K562 (cell line): ENCODE measurements around the gene LMF2. TPM values are rescaled to one million over a fixed set of nuclear protein-coding genes. Genes with fewer than 3 reads are reported as not detected.
A peak's percentile ranks its signal among the peaks of the same experiment; 100 is the strongest.

ENCODE experiments used
- CHD4 ChIP-seq: fragments of 200-600 bp; sonication (generic); IDR thresholded peaks from 3 replicates; pipeline ENCODE4 v1.6.1; 2012; ENCODE audit warnings: low read depth, mild to moderate bottlenecking, mixed read lengths, low read length, inconsistent platforms; ENCODE audit not compliant: insufficient read depth, insufficient replicate concordance, poor library complexity, severe bottlenecking
- CTCFL ChIP-seq: IDR thresholded peaks from 2 replicates; pipeline ENCODE4 v1.6.1; 2011; ENCODE audit warnings: borderline replicate concordance, low read depth, mild to moderate bottlenecking, moderate library complexity, low read length; ENCODE audit not compliant: insufficient read depth, poor library complexity, severe bottlenecking
- HDAC1 ChIP-seq, 2 experiments: fragments of 450-650 bp; IDR thresholded peaks; 2 replicates each; pipeline ENCODE4 v1.6.1; 2016 to 2017; ENCODE audit warnings: inconsistent platforms in 1 of 2, mild to moderate bottlenecking in 1 of 2, moderate library complexity in 1 of 2
- JUN ChIP-seq, 2 experiments: sonication (generic) in 1 of 2; formaldehyde crosslinking in 1 of 2; IDR thresholded peaks; 2 replicates each; pipeline versions ENCODE4 v1.6.1 to v1.8.0; 2012 to 2022; ENCODE audit warnings: borderline replicate concordance in 2 of 2, mild to moderate bottlenecking in 2 of 2, improper control_type of control experiment in 1 of 2, low read depth in 1 of 2, low read length in 1 of 2, missing genetic modification reagents in 1 of 2
- KDM4B ChIP-seq, 2 experiments: fragments of 450-650 bp in 1 of 2; sonication (generic) in 1 of 2; IDR thresholded peaks; 2 replicates each; pipeline ENCODE4 v1.6.1; 2016 to 2017; ENCODE audit warnings: borderline replicate concordance in 2 of 2, antibody characterized with exemption in 1 of 2, low read depth in 1 of 2, mild to moderate bottlenecking in 1 of 2
- KLF13 ChIP-seq: fragments of 450-650 bp; IDR thresholded peaks from 2 replicates; pipeline ENCODE4 v1.6.1; 2016; ENCODE audit warnings: missing genetic modification characterization, low read depth, mild to moderate bottlenecking, missing compliant biosample characterization, moderate library complexity, borderline replicate concordance
- POLR2AphosphoS2 ChIP-seq: IDR thresholded peaks from 2 replicates; pipeline ENCODE4 v1.6.1; 2012; ENCODE audit warnings: low read length, improper control_type of control experiment
- RAD21 ChIP-seq, 2 experiments: fragments of 250-450 bp in 1 of 2; fragments of 450-650 bp in 1 of 2; sonication (Bioruptor Pico) in 1 of 2; formaldehyde crosslinking in 1 of 2; IDR thresholded peaks in 1 of 2; conservative IDR thresholded peaks in 1 of 2; 2 replicates each; pipeline versions ENCODE4 v1.4.0 to v1.8.0; 2020 to 2022; ENCODE audit warnings: mild to moderate bottlenecking in 2 of 2, moderate library complexity in 1 of 2
- RNF219 ChIP-seq: fragments of 250-450 bp; sonication (Bioruptor Pico); IDR thresholded peaks from 2 replicates; pipeline ENCODE4 v1.5.0; 2022; ENCODE audit warnings: mild to moderate bottlenecking
- TFAM ChIP-seq: fragments of 250-450 bp; sonication (Bioruptor Pico); conservative IDR thresholded peaks from 2 replicates; pipeline ENCODE4 v1.5.0; 2021; ENCODE audit warnings: mild to moderate bottlenecking, moderate library complexity
- YBX1 ChIP-seq: fragments of 450-650 bp; IDR thresholded peaks from 2 replicates; pipeline ENCODE4 v1.7.1; 2016; ENCODE audit warnings: mild to moderate bottlenecking
- ZNF407 ChIP-seq: fragments of 450-650 bp; IDR thresholded peaks from 2 replicates; pipeline ENCODE4 v1.6.1; 2016; ENCODE audit warnings: low read depth
- ZNF668 ChIP-seq: fragments of 250-450 bp; sonication (Bioruptor Pico); IDR thresholded peaks from 2 replicates; pipeline ENCODE4 v1.8.0; 2022; ENCODE audit warnings: mild to moderate bottlenecking, inconsistent platforms
- polyA plus RNA-seq, 8 experiments: library from polyadenylated mRNA; depleted of rRNA in 4 of 8; stranded (reverse) in 5 of 8; unstranded in 3 of 8; fragments of >200 nt; fragmentation: Nextera tagmentation in 2 of 8; fragmentation: Illumina TruSeq in 1 of 8; extraction: Ambion mirVana in 2 of 8; extraction: Trizol in 1 of 8; gene quantifications; 2 replicates each; pipeline versions ENCODE4 v1.2.1 to v1.2.3, GENCODE V29; 2011 to 2014; ENCODE audit warnings: inconsistent platforms in 1 of 8, missing spikeins in 1 of 8
- total RNA-seq, 7 experiments: library from RNA; depleted of rRNA in 6 of 7; stranded (reverse); fragments of >200 nt in 6 of 7; fragmentation: Illumina TruSeq in 2 of 7; extraction: Trizol in 2 of 7; gene quantifications; 2 replicates each; pipeline versions ENCODE4 v1.2.1 to v1.2.3, GENCODE V29; 2011 to 2021; ENCODE audit warnings: low replicate concordance in 1 of 7

The LMF2 gene
- total and polyA plus RNA-seq, 9 of the 15 experiments (the other 6 are each of a cell fraction or from before 2014, with no cell fraction given), result 0.08 to 37.1 (median 7.6) TPM

- TF ChIP-seq CTCFL (peak; percentile 92), CHD4 (no peak), RNF219 (CRISPR knock-in tag) (no peak), ZNF668 (CRISPR knock-in tag) (no peak), POLR2AphosphoS2 (no peak), HDAC1 (IDR thresholded peaks at IDR 0.05) (no peak), JUN (IDR thresholded peaks at IDR 0.05; ENCODE audit: borderline replicate concordance, low read depth, low read length) (no peak), JUN (CRISPR knock-in tag; IDR thresholded peaks at IDR 0.05; ENCODE audit: borderline replicate concordance) (0 out of 2 replicates have a peak, but pooled peaks have one; percentile 28), RAD21 (CRISPR knock-in tag; conservative IDR thresholded peaks at IDR 0.05 in 1 of 2, IDR thresholded peaks at IDR 0.05 in 1 of 2) (peak; percentile 16 to 26; a peak in 2 of 4 replicates), YBX1 (no peak), ZNF407 (no peak), TFAM (no peak), KDM4B (IDR thresholded peaks at IDR 0.05; ENCODE audit: borderline replicate concordance in 2 of 2, low read depth in 1 of 2) (no peak), KLF13 (tag) (no peak)
These were observed 18.8 kb upstream of the LMF2 start (continued) for GRCh38 chr22:50526108-50526833.
